H9 (cell line): ENCODE measurements around the gene TSEN15. TPM values are rescaled to one million over a fixed set of nuclear protein-coding genes. Genes with fewer than 3 reads are reported as not detected.

Experiments
- DNase-seq: peaks from one replicate; pipeline ENCODE4 v3.0.0-alpha.2; 2017
- H2AFZ ChIP-seq: one replicate; pipeline ENCODE4 v1.6.1; 2013; ENCODE audit warnings: mild to moderate bottlenecking, low read length, control low read depth, moderate library complexity
- H2AK5ac ChIP-seq: 2 replicates; pipeline ENCODE4 v1.6.1; 2013; ENCODE audit warnings: low read length, control low read depth, mixed read lengths; ENCODE audit not compliant: insufficient read length
- H2BK120ac ChIP-seq: one replicate; pipeline ENCODE4 v1.6.1; 2013; ENCODE audit warnings: low read depth, mild to moderate bottlenecking, low read length, control low read depth, inconsistent platforms; ENCODE audit not compliant: poor library complexity, severe bottlenecking
- H2BK12ac ChIP-seq: 2 replicates; pipeline ENCODE4 v1.6.1; 2013; ENCODE audit warnings: low read length, control low read depth, mixed read lengths, low read depth; ENCODE audit not compliant: insufficient read length
- H2BK15ac ChIP-seq: 2 replicates; pipeline ENCODE4 v1.6.1; 2013; ENCODE audit warnings: low read depth, low read length, control low read depth
- H2BK20ac ChIP-seq: one replicate; pipeline ENCODE4 v1.6.1; 2013; ENCODE audit warnings: low read depth, mild to moderate bottlenecking, low read length, control low read depth, inconsistent platforms; ENCODE audit not compliant: poor library complexity, severe bottlenecking
- H2BK5ac ChIP-seq: 2 replicates; pipeline ENCODE4 v1.6.1; 2013; ENCODE audit warnings: low read length, control low read depth, mixed read lengths; ENCODE audit not compliant: insufficient read length
- H3K14ac ChIP-seq: 2 replicates; pipeline ENCODE4 v1.6.1; 2013; ENCODE audit warnings: low read length, control low read depth; ENCODE audit not compliant: insufficient read depth
- H3K18ac ChIP-seq: 2 replicates; pipeline ENCODE4 v1.6.1; 2013; ENCODE audit warnings: low read depth, mild to moderate bottlenecking, mixed read lengths, low read length, control low read depth; ENCODE audit not compliant: insufficient read length
- H3K23ac ChIP-seq: 2 replicates; pipeline ENCODE4 v1.6.1; 2013; ENCODE audit warnings: low read length, control low read depth, mixed read lengths, low read depth; ENCODE audit not compliant: insufficient read length
- H3K23me2 ChIP-seq: 2 replicates; pipeline ENCODE4 v1.6.1; 2013; ENCODE audit warnings: low read depth, mild to moderate bottlenecking, mixed read lengths, low read length, control low read depth; ENCODE audit not compliant: insufficient read length, poor library complexity, severe bottlenecking
- H3K27ac ChIP-seq: 2 replicates; pipeline ENCODE4 v1.5.1; 2013; ENCODE audit warnings: low read length, control low read depth, mixed read lengths, low read depth; ENCODE audit not compliant: insufficient read length
- H3K27me3 ChIP-seq: 2 replicates; pipeline ENCODE4 v1.6.1; 2013; ENCODE audit warnings: low read length, control low read depth, inconsistent platforms; ENCODE audit not compliant: insufficient read depth
- H3K4ac ChIP-seq: 2 replicates; pipeline ENCODE4 v1.6.1; 2013; ENCODE audit warnings: low read depth, mild to moderate bottlenecking, control low read depth, inconsistent platforms, low read length, moderate library complexity
- H3K4me1 ChIP-seq: 2 replicates; pipeline ENCODE4 v1.6.1; 2013; ENCODE audit warnings: low read length, control low read depth, inconsistent platforms; ENCODE audit not compliant: insufficient read depth
- H3K4me2 ChIP-seq: 2 replicates; pipeline ENCODE4 v1.6.1; 2013; ENCODE audit warnings: low read length, control low read depth, mixed read lengths; ENCODE audit not compliant: insufficient read length, insufficient read depth
- H3K56ac ChIP-seq: 2 replicates; pipeline ENCODE4 v1.6.1; 2013; ENCODE audit warnings: low read depth, mild to moderate bottlenecking, mixed read lengths, low read length, control low read depth; ENCODE audit not compliant: insufficient read length
- H3K79me1 ChIP-seq: 2 replicates; pipeline ENCODE4 v1.6.1; 2013; ENCODE audit warnings: low read depth, mild to moderate bottlenecking, moderate library complexity, low read length, control low read depth, inconsistent platforms; ENCODE audit not compliant: insufficient read depth, poor library complexity, severe bottlenecking
- H3K79me2 ChIP-seq: 2 replicates; pipeline ENCODE4 v1.6.1; 2013; ENCODE audit warnings: low read length, control low read depth, inconsistent platforms; ENCODE audit not compliant: insufficient read depth
- H3K9ac ChIP-seq: 2 replicates; pipeline ENCODE4 v1.6.1; 2013; ENCODE audit warnings: low read length, control low read depth, mixed read lengths; ENCODE audit not compliant: insufficient read length; ENCODE audit errors: extremely low read depth
- H3K9me3 ChIP-seq: one replicate; pipeline ENCODE4 v1.6.1; 2013; ENCODE audit warnings: low read depth, low read length, inconsistent platforms; ENCODE audit not compliant: control insufficient read depth
- H3T11ph ChIP-seq: one replicate; pipeline ENCODE4 v1.6.1; 2013; ENCODE audit warnings: mild to moderate bottlenecking, low read length, control low read depth, inconsistent platforms
- H4K20me1 ChIP-seq: one replicate; pipeline ENCODE4 v1.6.1; 2013; ENCODE audit not compliant: control insufficient read depth, insufficient read length, insufficient read depth
- H4K5ac ChIP-seq: 2 replicates; pipeline ENCODE4 v1.6.1; 2013; ENCODE audit warnings: low read depth, mild to moderate bottlenecking, mixed read lengths, low read length, control low read depth; ENCODE audit not compliant: insufficient read length
- H4K8ac ChIP-seq: replicated peaks from 2 replicates; pipeline ENCODE4 v1.6.1; 2013; ENCODE audit warnings: low read length, control low read depth, mixed read lengths, low read depth; ENCODE audit not compliant: insufficient read length
- H4K91ac ChIP-seq: 2 replicates; pipeline ENCODE4 v1.6.1; 2013; ENCODE audit warnings: low read depth, mild to moderate bottlenecking, moderate library complexity, mixed read lengths, low read length, control low read depth; ENCODE audit not compliant: insufficient read length
- H3K27ac Mint-ChIP-seq, 3 experiments: 2 replicates in 2 of 3; 3 replicates in 1 of 3; pipeline ENCODE4 v1.8.0; 2020 to 2021; ENCODE audit warnings: mixed read lengths in 3 of 3, mild to moderate bottlenecking in 1 of 3, moderate library complexity in 1 of 3
- H3K27me3 Mint-ChIP-seq: 2 replicates; pipeline ENCODE4 v1.8.0; 2021; ENCODE audit warnings: low read depth, mild to moderate bottlenecking, moderate library complexity, mixed read lengths
- H3K36me3 Mint-ChIP-seq, 3 experiments: 2 replicates in 2 of 3; 3 replicates in 1 of 3; pipeline ENCODE4 v1.8.0; 2020 to 2021; ENCODE audit warnings: low read depth in 3 of 3, mixed read lengths in 3 of 3; ENCODE audit not compliant: insufficient read depth in 1 of 3
- H3K4me1 Mint-ChIP-seq, 2 experiments: 2 replicates each; pipeline ENCODE4 v1.8.0; 2020; ENCODE audit warnings: mixed read lengths in 2 of 2
- H3K4me3 Mint-ChIP-seq, 2 experiments: 2 replicates in 1 of 2; 3 replicates in 1 of 2; pipeline ENCODE4 v1.8.0; 2020 to 2021; ENCODE audit warnings: mild to moderate bottlenecking in 2 of 2, mixed read lengths in 2 of 2, moderate library complexity in 1 of 2
- H3K9me3 Mint-ChIP-seq, 2 experiments: 2 replicates in 1 of 2; 3 replicates in 1 of 2; pipeline ENCODE4 v1.8.0; 2020; ENCODE audit warnings: mild to moderate bottlenecking in 2 of 2, mixed read lengths in 2 of 2, moderate library complexity in 1 of 2
- WGBS: extraction: QIAGEN DNeasy Blood & Tissue Kit; methylation state at CpG from one replicate; pipeline ENCODE4 v1.1.7; 2013; ENCODE audit warnings: missing lambda C conversion rate, low lambda C conversion rate, mixed read lengths; ENCODE audit not compliant: insufficient read length; ENCODE audit errors: extremely low coverage; 5-methylcytosine and 5-hydroxymethylcytosine counted together
- total RNA-seq: library from RNA; stranded (reverse); gene quantifications from 2 replicates; pipeline ENCODE4 v1.2.1, GENCODE V29; 2021
- TF ChIP-seq, protein P1 (sequence below): fragments of 200-600 bp; sonication (generic); conservative IDR thresholded peaks from 3 replicates; pipeline ENCODE4 v1.8.0; 2021; ENCODE audit warnings: antibody characterized with exemption, mild to moderate bottlenecking

TSEN15 gene
- total RNA-seq, 1 experiment from 2014 or later, result 21.9 TPM

DNA sequence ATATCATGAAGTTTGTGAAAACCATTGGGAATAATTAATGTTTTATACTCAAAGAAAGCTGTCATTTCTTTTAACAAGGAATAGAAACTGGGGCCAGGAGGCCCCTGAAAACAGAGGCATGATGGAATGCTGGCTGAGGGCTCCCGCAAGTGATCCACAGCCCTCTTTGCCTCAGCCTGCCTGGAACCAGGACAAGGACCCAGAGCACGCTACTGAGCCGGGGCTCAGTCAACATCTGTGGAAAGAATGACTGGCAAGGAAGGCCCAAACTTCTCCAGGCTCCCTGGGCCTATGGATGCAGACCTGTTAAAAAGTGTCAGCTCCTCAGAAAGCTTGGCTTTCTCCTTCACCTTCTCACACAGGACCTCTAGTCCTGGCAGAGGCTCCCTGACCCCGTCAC, 46.6 kb upstream of the TSEN15 start:
- Histone ChIP-seq H3K23ac (no peak overlapping the region), H3K4ac (no peak overlapping the region), H3K56ac (no peak overlapping the region), H3K4me2 (no peak overlapping the region), H2BK5ac (no peak overlapping the region), H3K79me2 (no peaks in the 10 kb centered on the region), H4K8ac (no peak overlapping the region), H4K5ac (no peak overlapping the region), H3K9me3 (no peaks in the 10 kb centered on the region), H4K20me1 (no peaks in the 10 kb centered on the region), H2BK120ac (no peak overlapping the region), H3K23me2 (no peaks in the 10 kb centered on the region), H2AFZ (no peak overlapping the region), H4K91ac (no peak overlapping the region), H2BK12ac (no peak overlapping the region), H3K14ac (no peak overlapping the region), H3K79me1 (no peaks in the 10 kb centered on the region), H2BK15ac (no peak overlapping the region), H3K4me1 (no peaks in the 10 kb centered on the region; the same call in 1 of the 2 replicates), H2AK5ac (no peak overlapping the region), H3K27ac (no peak overlapping the region), H3K27me3 (no peaks in the 10 kb centered on the region), H3T11ph (no peak overlapping the region), H3K18ac (no peak overlapping the region), H2BK20ac (no peak overlapping the region), H3K9ac (no peak overlapping the region)
- Mint-ChIP-seq H3K4me1 (peaks cover 7% of the 10 kb centered on the region in 2 experiments), H3K27me3 (no peaks in the 10 kb centered on the region; the same call in none of the 2 replicates), H3K9me3 (no peaks in the 10 kb centered on the region), H3K27ac (no peak overlapping the region), H3K4me3 (no peak overlapping the region), H3K36me3 (0 out of 7 replicates have a peak, but pooled peaks cover 0 to 4% (median 0%) of the 10 kb centered on the region in 3 experiments)
- DNase-seq, result no peak
- TF ChIP-seq, protein P1, sequence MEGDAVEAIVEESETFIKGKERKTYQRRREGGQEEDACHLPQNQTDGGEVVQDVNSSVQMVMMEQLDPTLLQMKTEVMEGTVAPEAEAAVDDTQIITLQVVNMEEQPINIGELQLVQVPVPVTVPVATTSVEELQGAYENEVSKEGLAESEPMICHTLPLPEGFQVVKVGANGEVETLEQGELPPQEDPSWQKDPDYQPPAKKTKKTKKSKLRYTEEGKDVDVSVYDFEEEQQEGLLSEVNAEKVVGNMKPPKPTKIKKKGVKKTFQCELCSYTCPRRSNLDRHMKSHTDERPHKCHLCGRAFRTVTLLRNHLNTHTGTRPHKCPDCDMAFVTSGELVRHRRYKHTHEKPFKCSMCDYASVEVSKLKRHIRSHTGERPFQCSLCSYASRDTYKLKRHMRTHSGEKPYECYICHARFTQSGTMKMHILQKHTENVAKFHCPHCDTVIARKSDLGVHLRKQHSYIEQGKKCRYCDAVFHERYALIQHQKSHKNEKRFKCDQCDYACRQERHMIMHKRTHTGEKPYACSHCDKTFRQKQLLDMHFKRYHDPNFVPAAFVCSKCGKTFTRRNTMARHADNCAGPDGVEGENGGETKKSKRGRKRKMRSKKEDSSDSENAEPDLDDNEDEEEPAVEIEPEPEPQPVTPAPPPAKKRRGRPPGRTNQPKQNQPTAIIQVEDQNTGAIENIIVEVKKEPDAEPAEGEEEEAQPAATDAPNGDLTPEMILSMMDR, result no peak
- no CpG with 5 or more reads among the region's 4 CpGs for WGBS
